GM18498 (cell line): ENCODE results near the gene ARSI.

Experiments
- ATAC-seq: cut with Tn5 transposase; IDR thresholded peaks from one replicate; pipeline ENCODE4 v1.9.1; 2021; ENCODE audit warnings: mild to moderate bottlenecking, moderate library complexity; ENCODE audit not compliant: unreplicated experiment

ARSI gene

GRCh38 chr5:150327139-150327538, 24.4 kb upstream of the ARSI start:
- ATAC-seq = no peak

- no peak for ATAC-seq
Measured at GRCh38 chr5:150326707-150327106, 24.0 kb upstream of the ARSI start.

GRCh38 chr5:150325426-150325825, 22.7 kb upstream of the ARSI start:
- ATAC-seq = no peak

GRCh38 chr5:150323819-150324218, 21.1 kb upstream of the ARSI start:
- ATAC-seq = no peak

GRCh38 chr5:150323092-150323491, 20.4 kb upstream of the ARSI start:
- ATAC-seq = no peak

GRCh38 chr5:150322202-150322601, 19.5 kb upstream of the ARSI start:
- no peak for ATAC-seq

GRCh38 chr5:150321784-150322183, 19.1 kb upstream of the ARSI start:
- ATAC-seq = no peak

GRCh38 chr5:150321211-150321610, 18.5 kb upstream of the ARSI start:
- no peak for ATAC-seq

GRCh38 chr5:150320044-150320613, 17.4 kb upstream of the ARSI start:
- ATAC-seq = no peak

- ATAC-seq = no peak
Measured at GRCh38 chr5:150319484-150319790, 16.7 kb upstream of the ARSI start.

- no peak for ATAC-seq
Measured at GRCh38 chr5:150318613-150319483, 16.1 kb upstream of the ARSI start.

GRCh38 chr5:150317048-150318003, 14.6 kb upstream of the ARSI start:
- ATAC-seq = no peak

GRCh38 chr5:150316320-150316719, 13.6 kb upstream of the ARSI start:
- ATAC-seq = no peak

- no peak for ATAC-seq
Measured at GRCh38 chr5:150315245-150315644, 12.5 kb upstream of the ARSI start.

GRCh38 chr5:150313921-150314716, 11.4 kb upstream of the ARSI start:
- no peak for ATAC-seq

GRCh38 chr5:150313501-150313900, 10.8 kb upstream of the ARSI start:
- no peak for ATAC-seq

- ATAC-seq = no peak
Measured at GRCh38 chr5:150312518-150312917, 9.8 kb upstream of the ARSI start.

- ATAC-seq = no peak
Measured at GRCh38 chr5:150311015-150311692, 8.4 kb upstream of the ARSI start.

GRCh38 chr5:150310246-150310645, 7.5 kb upstream of the ARSI start:
- ATAC-seq = no peak

- no peak for ATAC-seq
Measured at GRCh38 chr5:150309886-150310239, 7.2 kb upstream of the ARSI start.
